ENCODE data around the gene CLDN14. TPM values are rescaled to one million over a fixed set of nuclear protein-coding genes. Genes with fewer than 3 reads are reported as not detected.

Gene CLDN14
- total RNA-seq, 1 donor from 2014 or later = not detected

DNA sequence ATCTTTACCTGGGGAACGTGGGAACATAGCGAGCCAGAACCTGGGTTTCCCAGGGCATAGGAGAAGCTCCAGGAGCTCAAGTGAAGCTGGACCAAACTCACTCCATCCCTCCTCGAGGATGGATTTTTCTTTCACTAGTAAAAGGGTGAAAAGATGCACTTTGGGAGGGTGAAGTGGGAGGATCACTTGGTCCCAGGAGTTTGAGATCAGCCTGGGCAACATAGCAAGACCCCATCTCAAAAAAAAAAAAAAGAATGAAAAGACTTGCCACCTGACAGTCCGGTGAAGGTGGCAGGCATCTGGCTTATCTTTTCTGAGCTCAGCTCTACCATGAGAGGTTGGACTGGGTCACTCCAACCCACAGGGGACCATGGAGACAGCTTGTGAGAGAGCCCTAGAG, 52.4 kb downstream of the CLDN14 start:
- H3K4me1 Mint-ChIP-seq (ENCODE audit: unreplicated experiment) = peaks cover 22% of the 10 kb centered on the region
- H3K27me3 Mint-ChIP-seq = peaks cover 3% of the 10 kb centered on the region
- H3K27ac Mint-ChIP-seq = no peak overlapping the region
- TF ChIP-seq, protein P1, sequence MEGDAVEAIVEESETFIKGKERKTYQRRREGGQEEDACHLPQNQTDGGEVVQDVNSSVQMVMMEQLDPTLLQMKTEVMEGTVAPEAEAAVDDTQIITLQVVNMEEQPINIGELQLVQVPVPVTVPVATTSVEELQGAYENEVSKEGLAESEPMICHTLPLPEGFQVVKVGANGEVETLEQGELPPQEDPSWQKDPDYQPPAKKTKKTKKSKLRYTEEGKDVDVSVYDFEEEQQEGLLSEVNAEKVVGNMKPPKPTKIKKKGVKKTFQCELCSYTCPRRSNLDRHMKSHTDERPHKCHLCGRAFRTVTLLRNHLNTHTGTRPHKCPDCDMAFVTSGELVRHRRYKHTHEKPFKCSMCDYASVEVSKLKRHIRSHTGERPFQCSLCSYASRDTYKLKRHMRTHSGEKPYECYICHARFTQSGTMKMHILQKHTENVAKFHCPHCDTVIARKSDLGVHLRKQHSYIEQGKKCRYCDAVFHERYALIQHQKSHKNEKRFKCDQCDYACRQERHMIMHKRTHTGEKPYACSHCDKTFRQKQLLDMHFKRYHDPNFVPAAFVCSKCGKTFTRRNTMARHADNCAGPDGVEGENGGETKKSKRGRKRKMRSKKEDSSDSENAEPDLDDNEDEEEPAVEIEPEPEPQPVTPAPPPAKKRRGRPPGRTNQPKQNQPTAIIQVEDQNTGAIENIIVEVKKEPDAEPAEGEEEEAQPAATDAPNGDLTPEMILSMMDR (conservative IDR thresholded peaks at IDR 0.05) = no peak
- DNase-seq (ENCODE audit: extremely low spot score, unreplicated experiment) = no peak
- H3K36me3 Mint-ChIP-seq = no peaks in the 10 kb centered on the region
- no peaks in the 10 kb centered on the region for H3K9me3 Mint-ChIP-seq
- H3K4me3 Mint-ChIP-seq = no peak overlapping the region

DNA sequence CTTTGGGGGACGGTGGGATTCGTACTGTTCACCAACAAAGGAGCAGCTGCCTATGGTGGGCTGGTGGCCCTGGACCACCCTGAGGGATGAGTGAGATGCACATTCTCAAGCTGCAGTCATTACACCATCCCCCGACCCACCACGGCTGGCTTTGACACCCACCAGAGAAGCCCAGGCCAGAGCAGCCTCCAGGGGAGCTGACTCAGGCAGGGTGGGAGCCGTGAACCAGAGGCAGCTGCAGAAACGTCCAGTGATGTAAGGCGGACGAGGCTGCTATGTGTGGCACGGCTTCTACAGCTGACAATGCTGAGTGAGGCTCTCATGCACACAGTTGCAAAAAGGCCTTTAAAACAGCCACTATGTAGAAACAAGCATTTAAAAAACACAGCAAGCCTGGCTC, 54.6 kb downstream of the CLDN14 start:
- TF ChIP-seq, protein P1 (conservative IDR thresholded peaks at IDR 0.05) = no peak
- Mint-ChIP-seq H3K36me3 (no peaks in the 10 kb centered on the region), H3K27ac (no peak overlapping the region)

DNA sequence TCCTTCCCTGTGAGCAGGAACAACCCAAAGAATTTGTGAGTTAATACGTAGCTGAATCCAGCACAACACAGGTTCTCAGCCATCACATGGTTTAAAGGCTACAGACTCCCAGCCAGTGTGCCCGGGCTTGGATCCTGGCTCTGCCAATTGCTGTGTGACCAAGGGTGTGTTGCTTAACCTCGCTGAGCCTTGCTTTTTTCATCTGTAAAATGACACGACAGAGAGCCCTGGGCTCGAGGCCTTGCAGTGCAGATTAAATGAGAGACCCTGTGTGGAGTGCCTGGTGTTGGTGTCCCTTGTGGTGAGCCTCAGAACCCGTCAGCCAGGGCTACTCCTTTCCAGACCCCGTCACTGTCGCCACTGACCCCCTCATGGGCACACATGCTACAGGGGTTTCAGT, 55.3 kb downstream of the CLDN14 start:
- DNase-seq (ENCODE audit: extremely low spot score, unreplicated experiment) = no peak
- no peak overlapping the region for H3K4me3 Mint-ChIP-seq
- peaks cover 15% of the 10 kb centered on the region for H3K4me1 Mint-ChIP-seq (ENCODE audit: unreplicated experiment)
- no peaks in the 10 kb centered on the region for H3K9me3 Mint-ChIP-seq
- TF ChIP-seq, protein P1 (conservative IDR thresholded peaks at IDR 0.05) = no peak
- no peak overlapping the region for H3K27ac Mint-ChIP-seq
- H3K36me3 Mint-ChIP-seq = no peaks in the 10 kb centered on the region
- H3K27me3 Mint-ChIP-seq = no peaks in the 10 kb centered on the region

More for the DNA sequence above, 54.6 kb downstream of the CLDN14 start:
- H3K4me1 Mint-ChIP-seq (ENCODE audit: unreplicated experiment) = peaks cover 16% of the 10 kb centered on the region
- no peak overlapping the region for H3K4me3 Mint-ChIP-seq
- peaks cover 2% of the 10 kb centered on the region for H3K27me3 Mint-ChIP-seq
- no peaks in the 10 kb centered on the region for H3K9me3 Mint-ChIP-seq
- DNase-seq (ENCODE audit: extremely low spot score, unreplicated experiment) = no peak

DNA sequence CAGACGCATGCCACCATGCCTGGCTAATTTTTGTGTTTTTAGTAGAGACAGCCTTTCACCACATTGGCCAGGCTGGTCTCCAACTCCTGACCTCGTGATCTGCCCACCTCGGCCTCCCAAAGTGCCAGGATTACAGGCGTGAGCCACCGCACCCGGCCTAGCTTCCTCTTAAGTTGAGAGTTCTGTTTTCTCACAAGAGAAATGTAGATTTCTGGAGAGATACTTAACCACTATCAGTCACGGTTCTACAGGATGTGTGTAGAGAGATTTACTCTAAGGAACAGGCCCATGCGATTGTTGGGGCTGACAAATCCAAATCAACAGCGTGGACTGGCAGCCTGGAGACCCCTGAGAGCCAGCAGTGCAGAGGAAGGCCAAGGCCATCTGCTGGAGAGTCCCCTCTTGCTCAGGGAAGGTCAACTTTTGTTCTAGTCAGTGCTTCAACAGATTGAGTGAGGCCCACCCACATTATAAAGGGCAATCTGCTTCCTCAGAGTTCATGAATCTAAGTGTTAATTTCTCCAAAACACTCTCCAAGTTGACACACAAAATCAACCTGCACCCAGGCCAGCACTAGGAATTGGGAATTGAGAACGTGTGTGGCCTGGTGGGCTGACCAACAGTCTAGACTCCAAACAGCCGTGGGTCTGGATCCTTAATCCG, 56.0 kb downstream of the CLDN14 start:
- no peak overlapping the region for H3K27ac Mint-ChIP-seq
- no peak for DNase-seq (ENCODE audit: extremely low spot score, unreplicated experiment)
- no peaks in the 10 kb centered on the region for H3K36me3 Mint-ChIP-seq
- peaks cover 11% of the 10 kb centered on the region for H3K4me1 Mint-ChIP-seq (ENCODE audit: unreplicated experiment)
- H3K9me3 Mint-ChIP-seq = no peaks in the 10 kb centered on the region
- TF ChIP-seq, protein P1 (conservative IDR thresholded peaks at IDR 0.05) = no peak
- H3K4me3 Mint-ChIP-seq = no peak overlapping the region
- no peaks in the 10 kb centered on the region for H3K27me3 Mint-ChIP-seq

DNA sequence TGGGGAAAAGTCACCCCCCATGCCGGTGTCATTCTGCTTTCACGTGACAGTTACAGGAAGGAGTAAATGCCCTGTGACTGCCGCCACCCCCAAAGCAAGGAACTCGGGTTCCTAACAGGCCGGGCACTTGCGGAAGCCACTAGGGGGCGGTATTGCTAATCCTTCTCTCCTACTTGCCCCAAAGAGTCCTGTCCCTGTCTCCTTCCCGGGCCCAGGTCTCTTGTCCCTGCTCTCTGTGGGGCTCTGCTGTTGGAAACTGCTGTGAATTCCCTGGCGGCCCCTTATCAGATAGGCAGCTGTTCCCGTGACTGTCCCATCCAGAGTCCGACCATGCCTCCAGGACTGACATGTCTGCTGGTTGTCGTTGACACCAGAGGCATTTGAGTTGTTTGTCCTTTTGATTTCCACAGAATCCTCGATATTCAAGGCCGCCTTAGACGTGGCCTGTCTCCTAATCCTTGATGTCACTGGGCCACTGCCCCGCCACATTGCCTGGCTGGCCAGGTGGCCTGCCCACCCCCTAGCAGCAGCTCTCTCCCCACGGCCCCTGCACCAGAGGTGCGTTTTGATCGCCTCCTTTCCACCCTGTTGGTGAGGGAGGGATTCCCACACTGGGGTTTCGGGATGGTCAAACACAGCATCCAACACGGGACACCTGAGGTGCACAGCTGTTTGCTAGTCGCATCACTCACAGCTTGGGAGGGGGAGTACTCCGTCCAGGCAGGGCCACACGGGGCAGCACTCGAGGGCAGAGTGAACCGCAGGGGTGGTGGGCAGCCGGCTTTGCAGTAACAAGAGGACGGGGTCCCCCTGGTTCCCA, 57.4 kb downstream of the CLDN14 start:
- no peaks in the 10 kb centered on the region for H3K36me3 Mint-ChIP-seq
- H3K27me3 Mint-ChIP-seq = no peaks in the 10 kb centered on the region
- TF ChIP-seq, protein P1 (conservative IDR thresholded peaks at IDR 0.05) = peak; percentile 74
- no peak for DNase-seq (ENCODE audit: extremely low spot score, unreplicated experiment)
- H3K4me3 Mint-ChIP-seq = no peak overlapping the region
- no peaks in the 10 kb centered on the region for H3K9me3 Mint-ChIP-seq
- H3K27ac Mint-ChIP-seq = no peak overlapping the region
- peaks cover 8% of the 10 kb centered on the region for H3K4me1 Mint-ChIP-seq (ENCODE audit: unreplicated experiment)
